ENCODE measurements around the gene C14orf132. TPM values are rescaled to one million over a fixed set of nuclear protein-coding genes. Genes with fewer than 3 reads are reported as not detected.

C14orf132 gene
- total RNA-seq, 1 donor = under 0.01 TPM

- peak in 1 of 3 donors; percentile 22 for DNase-seq (ENCODE audit: low read depth in 2 of 3, low spot score in 2 of 3)
Measured at GRCh38 chr14:96039633-96040311, 610 bp downstream of the C14orf132 start.

- no peak for DNase-seq (ENCODE audit: low read depth in 2 of 3, low spot score in 2 of 3)
Measured at GRCh38 chr14:96040828-96041371, 1.7 kb downstream of the C14orf132 start.

DNA sequence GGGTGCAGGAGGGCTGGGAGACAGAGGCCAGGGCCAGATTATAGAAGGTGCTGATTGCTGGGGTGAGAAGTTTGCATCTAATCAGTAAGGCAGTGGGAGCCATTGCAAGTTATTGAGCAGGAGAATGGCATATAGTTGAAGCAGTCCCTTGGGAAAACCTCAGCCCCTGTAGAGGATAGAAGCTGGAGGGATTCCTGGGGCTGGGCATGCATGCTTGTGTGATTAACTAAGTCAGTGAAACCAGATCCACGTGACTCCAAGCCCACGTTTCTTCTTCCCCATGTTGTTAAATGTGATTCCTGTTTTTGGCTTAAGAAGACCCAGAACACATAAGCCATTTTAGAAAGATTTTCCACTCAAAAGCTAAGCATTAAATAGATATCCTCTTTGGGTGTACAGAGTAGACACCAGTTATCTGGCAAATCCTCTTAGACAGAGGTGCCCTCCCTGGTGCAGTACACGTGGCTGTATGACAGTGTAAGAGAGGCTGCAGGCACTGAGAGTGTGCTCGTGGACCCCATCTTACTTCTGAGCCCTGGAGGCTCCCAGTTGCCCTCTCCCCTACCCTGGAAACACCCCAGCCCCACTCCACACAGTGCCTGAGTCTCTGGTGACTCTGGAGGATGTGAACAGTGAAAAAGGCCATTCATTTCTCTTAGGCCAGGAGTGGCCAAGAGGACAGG, 3.2 kb downstream of the C14orf132 start:
- DNase-seq (ENCODE audit: low read depth in 2 of 3, low spot score in 2 of 3) = no peak

GRCh38 chr14:96046630-96047029, 7.5 kb downstream of the C14orf132 start:
- DNase-seq (ENCODE audit: low read depth in 2 of 3, low spot score in 2 of 3) = no peak

- no peak for DNase-seq (ENCODE audit: low read depth in 2 of 3, low spot score in 2 of 3)
Measured at GRCh38 chr14:96047101-96047500, 7.9 kb downstream of the C14orf132 start.

GRCh38 chr14:96049932-96050331, 10.8 kb downstream of the C14orf132 start:
- DNase-seq (ENCODE audit: low read depth in 2 of 3, low spot score in 2 of 3) = no peak

DNA sequence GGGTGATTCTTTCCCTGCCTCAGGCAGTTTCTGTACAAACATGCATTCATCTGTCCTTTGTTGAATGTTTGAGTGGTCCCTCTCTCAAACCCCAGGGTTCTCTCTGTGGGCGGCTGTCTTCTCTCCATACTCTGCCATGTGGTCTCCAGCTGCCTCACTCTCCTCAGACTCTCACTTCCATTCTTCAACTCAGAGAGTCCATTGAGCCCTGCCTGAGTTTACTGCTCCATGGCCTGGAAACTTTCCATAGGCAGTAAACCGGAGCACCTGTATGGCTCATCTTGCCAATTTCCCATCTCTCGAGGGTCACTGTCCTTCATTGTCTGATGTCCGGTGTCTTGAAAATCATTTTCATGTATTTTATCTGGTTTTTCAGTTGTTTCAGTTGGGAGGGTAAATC, 11.3 kb downstream of the C14orf132 start:
- no peak for DNase-seq (ENCODE audit: low read depth in 2 of 3, low spot score in 2 of 3)

- no peak for DNase-seq (ENCODE audit: low read depth in 2 of 3, low spot score in 2 of 3)
Measured at GRCh38 chr14:96051231-96051630, 12.1 kb downstream of the C14orf132 start.

- no peak for DNase-seq (ENCODE audit: low read depth in 2 of 3, low spot score in 2 of 3)
Measured at GRCh38 chr14:96051642-96052540, 12.7 kb downstream of the C14orf132 start.

DNA sequence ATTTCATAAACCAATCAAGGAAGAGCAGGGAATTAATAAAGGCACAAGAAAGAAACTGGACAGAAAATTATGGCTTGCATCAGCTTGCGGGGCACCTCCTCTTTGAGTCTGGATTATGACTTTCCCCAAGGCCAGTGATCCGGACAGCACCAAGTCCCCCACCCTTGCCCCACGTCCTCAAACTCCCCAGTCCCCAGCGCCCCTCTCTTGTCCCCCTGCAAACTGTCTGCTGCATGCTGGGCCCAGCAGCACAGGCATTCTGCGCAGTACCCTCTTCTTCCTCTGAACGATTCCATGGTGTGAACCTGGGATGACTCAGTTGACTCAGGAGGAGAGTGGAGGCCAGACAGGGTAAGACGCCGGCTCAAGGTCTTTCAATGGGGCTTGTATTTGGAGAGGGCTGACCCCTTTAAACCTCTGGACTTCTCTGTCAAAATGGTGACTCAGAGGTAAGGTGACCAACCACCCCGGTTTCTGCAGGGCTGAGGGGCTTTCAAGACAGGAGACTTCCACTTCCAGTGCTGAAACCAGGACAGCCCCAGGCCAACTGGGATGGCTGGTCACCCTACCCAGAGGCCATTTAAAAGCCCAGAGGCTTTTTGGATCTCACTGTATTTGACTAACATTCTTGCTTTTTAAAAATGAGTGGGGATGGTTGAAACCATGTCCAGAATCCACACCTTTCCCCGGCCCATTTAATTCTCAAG, 13.5 kb downstream of the C14orf132 start:
- no peak for DNase-seq (ENCODE audit: low read depth in 2 of 3, low spot score in 2 of 3)

DNA sequence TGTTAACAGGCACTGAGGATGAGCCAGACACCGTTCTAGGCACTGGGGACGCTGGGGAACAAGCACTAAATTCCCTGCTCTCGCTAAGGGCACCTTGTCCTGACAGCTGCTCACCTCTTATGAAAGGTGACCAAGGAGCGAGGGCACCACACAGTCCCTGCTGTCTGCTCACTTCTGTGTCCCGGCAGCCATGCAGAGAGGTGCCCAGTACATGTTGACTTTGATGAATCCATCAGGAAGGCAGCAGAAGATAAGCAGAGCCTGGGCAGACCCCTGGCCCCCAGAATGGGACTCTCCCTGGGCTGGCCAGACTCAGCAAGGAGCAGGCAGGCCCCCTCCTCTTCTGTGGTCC, 14.1 kb downstream of the C14orf132 start:
- no peak for DNase-seq (ENCODE audit: low read depth in 2 of 3, low spot score in 2 of 3)

GRCh38 chr14:96053600-96054381, 14.6 kb downstream of the C14orf132 start:
- DNase-seq (ENCODE audit: low read depth in 2 of 3, low spot score in 2 of 3) = no peak

- no peak for DNase-seq (ENCODE audit: low read depth in 2 of 3, low spot score in 2 of 3)
Measured at GRCh38 chr14:96054661-96055060, 15.5 kb downstream of the C14orf132 start.

DNA sequence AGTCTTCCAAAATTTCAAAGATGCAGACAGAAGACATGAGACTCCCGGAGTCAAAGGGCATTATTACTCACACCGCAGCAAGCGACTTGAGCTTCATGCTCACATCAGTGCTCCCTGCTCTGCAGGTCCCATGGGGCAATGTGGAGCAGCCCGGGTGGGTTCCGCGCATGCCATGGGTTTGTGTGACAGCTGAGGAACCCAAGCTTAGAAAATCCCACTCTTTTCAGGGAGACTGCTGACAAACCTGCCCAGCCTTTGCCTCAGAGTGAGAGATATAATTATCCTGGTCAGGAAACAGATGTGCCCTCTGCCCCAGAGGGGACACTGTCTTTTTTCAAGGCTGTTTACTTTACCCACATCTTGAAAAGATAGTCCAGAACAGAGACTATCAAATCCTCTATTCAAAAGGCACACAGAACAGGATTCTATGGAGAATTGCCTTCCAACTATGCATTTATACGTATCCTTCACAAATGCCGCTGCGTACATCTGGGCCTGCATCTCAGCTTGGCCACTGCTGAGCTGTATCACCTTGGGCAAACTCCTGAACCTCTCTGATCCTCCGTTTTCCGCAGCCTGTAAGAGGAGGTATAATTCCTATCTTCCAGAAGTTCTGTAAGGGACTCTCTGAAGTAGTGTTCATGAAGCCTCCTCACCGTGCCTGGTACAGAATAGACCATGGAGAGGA, 16.0 kb downstream of the C14orf132 start:
- no peak for DNase-seq (ENCODE audit: low read depth in 2 of 3, low spot score in 2 of 3)

DNA sequence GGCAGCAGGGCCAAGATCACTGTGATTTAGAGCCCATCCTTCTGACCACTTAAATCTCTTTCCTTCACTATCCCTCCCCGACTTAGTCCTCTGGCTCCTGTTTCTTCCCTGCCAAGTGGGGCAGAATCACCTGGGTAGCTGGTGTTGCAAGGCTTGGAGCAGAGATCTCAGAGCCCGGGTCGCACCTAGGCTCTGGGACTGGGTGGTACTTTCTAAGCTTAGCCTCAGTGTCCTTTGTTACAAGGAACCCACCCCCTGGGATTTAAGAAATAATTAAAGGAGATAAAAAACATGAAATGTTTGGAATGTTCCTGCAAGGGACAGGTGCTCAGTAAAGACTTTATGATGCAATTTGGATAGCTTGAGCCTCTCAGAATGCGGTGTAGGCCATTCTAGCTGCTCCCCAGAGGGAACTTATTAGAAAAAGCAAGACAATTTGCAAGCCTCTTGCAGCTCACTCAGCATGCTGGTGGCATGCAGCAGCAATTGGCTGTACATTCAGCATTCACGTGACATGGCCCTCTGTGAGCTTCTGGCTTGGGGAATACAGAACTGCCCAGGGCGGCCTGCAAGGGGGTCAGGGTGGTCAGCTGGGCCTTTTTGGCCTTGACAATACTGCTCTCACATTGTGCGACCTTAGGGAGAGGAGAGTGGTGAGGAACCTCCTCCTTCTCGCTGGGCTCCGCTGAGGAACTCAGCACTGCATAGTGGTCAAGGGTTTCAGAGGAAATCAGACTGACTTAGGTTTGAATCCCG, 16.8 kb downstream of the C14orf132 start:
- no peak for DNase-seq (ENCODE audit: low read depth in 2 of 3, low spot score in 2 of 3)

- no peak for DNase-seq (ENCODE audit: low read depth in 2 of 3, low spot score in 2 of 3)
Measured at GRCh38 chr14:96056509-96057422, 17.6 kb downstream of the C14orf132 start.

- no peak for DNase-seq (ENCODE audit: low read depth in 2 of 3, low spot score in 2 of 3)
Measured at GRCh38 chr14:96057738-96058137, 18.6 kb downstream of the C14orf132 start.
